GM18502 (cell line): Measurements from ENCODE around the gene RAPGEF5.

ENCODE experiments used
- ATAC-seq: cut with Tn5 transposase; IDR thresholded peaks from one replicate; pipeline ENCODE4 v1.9.1; 2021; ENCODE audit warnings: mild to moderate bottlenecking; ENCODE audit not compliant: unreplicated experiment, poor library complexity

Gene RAPGEF5

DNA sequence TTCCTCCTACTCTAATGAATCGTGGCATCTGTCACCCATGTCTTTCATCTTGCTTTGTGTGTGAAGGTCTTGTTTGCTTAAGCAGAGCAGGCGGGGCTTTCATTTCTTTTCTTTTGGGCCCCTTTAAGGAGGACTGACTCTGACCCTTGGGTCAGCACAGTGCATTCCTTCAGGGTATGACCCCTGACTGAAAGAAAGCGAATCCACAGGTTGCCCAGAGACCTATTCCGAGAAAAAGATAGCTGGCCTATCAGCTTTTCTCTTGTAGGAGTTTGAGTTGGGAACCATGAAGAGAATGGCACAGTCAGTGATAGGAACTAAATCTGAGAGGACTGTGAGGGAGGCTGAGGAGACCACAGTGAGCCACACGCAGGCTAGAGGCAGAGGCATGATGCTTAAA, 218.1 kb downstream of the RAPGEF5 start:
- no peak for ATAC-seq

- no peak for ATAC-seq
Observed at GRCh38 chr7:22138106-22138505, 218.8 kb downstream of the RAPGEF5 start.

DNA sequence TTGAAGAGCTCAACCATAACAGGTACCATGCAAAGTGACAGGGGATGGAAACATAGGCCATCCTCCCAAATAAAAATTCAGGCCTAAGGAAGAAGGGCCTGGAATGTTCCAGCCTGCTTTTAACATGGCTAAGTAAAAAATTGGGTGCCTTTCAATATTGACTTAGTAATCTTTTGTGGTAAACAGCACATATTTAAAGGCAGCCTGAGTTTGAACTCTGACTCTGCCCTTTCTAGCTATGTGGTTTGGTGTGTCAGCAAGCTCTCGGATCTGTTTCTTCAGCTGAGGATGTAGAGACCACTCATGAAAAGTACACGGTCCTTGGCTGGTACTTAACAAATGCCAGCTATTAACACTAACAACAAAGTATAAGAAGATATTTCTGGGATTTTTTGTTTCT, 219.5 kb downstream of the RAPGEF5 start:
- ATAC-seq, result no peak

DNA sequence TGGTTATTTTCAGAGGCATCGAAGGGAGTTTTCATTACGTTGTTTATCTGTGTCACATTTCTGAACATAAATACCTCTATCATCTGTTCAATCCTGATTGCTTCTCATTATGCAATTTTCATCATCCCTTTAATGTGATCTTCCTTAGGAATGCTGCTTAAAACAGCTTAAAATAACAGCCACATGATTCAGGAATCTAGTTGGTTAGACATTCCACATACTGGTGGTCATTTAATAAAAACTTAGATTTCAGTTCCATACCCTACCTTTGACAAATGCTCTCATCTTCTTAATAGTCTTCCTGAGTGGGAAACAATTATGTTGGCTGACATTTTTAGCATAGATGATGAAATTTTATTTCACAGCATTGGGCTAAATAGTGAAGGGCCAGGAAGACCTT, 219.9 kb downstream of the RAPGEF5 start:
- ATAC-seq, result no peak

GRCh38 chr7:22129819-22130580, 227.0 kb downstream of the RAPGEF5 start:
- no peak for ATAC-seq

DNA sequence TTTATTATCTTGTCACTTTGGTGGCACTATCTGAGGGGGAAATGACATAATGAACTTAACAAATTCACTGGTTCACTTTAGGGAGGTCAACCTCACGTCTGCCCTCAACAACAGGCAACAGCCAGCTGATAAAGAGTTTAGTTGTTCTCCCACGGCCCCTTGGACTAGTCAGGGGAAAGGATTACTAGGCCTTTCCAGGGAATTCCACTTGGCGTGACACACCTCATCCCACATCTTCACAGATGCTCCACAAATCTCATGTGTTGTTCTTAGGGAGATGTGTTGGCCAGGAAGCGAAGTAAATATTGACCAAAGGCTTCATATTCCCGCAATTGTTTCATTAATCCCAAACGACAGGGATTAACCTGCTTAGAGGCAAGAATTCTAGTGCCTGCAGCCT, 227.8 kb downstream of the RAPGEF5 start:
- no peak for ATAC-seq

DNA sequence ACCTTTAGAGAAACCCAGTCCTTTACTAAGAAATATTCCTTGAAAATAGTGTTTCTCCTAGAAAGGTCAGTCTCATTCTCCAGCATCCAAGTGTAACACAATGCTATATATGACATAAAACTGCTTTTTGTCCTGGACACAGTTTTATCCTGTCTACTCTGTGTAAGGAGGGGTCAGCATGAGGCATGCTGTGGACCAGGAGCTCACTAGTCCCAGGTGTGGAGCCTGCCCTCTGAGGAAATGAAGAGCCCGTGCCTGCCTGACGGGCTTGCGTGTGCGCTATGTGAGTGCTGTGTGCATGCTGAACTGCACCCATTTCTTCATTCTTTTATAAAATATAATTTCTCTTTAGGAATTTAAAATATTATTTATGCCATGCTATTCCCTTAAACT, 228.4 kb downstream of the RAPGEF5 start:
- ATAC-seq, result no peak

DNA sequence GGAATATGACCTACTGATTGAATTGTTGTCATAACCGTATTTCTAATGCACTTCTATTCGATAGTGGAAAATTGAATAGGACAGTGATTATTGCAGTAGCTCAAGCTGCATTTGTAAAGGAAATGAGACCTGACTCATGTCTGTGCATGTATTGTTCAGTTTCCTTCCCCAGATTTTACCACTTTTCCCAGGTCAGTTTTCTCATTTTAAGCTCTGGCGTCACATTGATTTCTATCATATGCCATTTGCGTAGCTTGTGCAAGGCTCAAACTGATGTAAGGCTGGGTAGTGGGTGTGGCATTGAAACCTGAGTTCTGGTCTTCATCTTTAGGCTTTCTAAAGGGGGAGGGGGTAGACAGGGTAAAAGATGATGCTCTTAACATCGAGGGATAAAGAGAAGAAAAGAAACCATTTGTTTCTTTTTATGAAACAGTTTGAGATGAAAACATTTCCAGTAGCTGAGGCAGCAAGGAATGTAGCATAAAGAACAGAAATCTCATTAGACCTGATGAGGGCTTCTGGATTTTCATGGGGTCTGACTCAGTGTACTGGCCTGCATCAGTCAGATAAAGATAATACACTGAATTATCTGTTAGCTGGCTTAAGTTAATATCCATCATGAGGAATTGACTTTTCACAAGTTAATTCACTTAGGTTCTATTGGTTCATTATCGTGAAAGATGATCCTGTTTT, 229.0 kb downstream of the RAPGEF5 start:
- ATAC-seq, result no peak

DNA sequence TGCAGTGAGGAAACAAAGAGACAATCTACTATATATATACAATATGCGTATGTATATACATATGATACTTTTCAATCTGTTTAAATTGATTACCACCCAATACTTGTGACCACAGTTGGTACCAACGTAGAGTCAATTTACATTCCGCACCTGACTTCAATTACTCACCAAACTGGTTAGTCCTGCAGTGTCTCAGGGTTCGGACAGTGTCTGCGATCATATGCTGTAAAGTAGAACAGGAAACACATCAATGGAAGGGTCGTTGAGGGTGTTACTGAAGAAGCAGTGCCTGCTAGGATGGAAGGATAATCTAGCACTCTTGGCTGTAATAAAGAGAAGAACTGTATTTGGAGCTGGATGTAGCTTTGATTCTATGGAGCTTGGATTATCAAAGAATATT, 231.5 kb downstream of the RAPGEF5 start:
- no peak for ATAC-seq

- ATAC-seq, result no peak
Observed at GRCh38 chr7:22124941-22125340, 232.0 kb downstream of the RAPGEF5 start.

DNA sequence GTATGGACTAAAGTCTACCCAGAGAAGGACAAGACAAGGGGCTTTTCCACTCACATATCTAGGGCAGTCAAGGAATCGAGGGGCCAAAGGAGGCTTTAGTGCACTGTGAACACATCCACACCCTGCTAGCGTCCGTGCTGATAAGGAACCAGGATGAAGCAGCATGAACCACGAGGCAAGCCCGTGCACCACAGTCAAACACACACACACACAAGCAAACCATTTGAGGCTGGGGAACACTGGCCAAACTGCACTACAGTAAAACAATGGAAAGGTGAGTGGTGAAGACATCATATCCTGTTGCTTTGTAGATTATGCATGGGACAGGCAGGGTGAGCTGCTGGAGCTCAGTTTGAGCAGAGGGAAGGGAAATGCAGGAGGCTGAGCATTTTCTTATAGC, 233.8 kb downstream of the RAPGEF5 start:
- no peak for ATAC-seq

DNA sequence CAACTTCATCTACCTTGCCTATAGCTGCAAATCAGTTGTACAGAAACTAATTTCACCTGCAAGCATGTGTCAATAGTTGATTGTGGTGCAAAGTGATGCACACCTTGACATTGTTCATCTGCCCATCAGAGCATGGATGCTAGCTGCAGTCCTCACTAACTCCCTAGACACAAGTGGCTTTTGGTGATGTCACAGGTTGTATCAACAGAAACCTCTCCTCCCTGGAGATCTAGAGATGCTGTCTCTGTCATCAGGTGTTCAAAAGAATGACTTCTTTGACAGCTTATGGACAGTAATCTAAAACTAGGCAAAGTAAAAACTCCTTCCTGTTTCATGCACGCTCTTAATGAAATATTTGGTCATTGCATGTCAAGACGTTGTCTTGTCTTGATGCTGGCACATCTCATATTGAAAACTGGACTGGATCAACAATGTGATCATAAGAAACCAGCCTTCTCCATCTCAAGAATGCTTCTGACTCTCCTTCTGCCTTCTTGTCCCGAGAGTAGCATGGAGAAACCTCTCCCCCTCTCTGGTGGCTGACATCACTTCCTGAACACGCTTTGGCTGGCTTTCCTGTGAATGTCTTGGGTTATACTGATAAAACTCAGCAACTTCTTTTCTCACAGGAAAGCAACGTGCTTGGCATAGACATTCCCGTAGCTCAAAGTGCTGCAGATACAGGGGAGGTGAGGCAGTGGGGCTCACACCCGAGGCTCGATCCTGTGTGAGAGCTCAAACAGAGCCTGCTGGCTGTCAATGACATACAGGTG, 235.1 kb downstream of the RAPGEF5 start:
- ATAC-seq, result no peak

GRCh38 chr7:22120391-22121053, 236.4 kb downstream of the RAPGEF5 start:
- no peak for ATAC-seq

DNA sequence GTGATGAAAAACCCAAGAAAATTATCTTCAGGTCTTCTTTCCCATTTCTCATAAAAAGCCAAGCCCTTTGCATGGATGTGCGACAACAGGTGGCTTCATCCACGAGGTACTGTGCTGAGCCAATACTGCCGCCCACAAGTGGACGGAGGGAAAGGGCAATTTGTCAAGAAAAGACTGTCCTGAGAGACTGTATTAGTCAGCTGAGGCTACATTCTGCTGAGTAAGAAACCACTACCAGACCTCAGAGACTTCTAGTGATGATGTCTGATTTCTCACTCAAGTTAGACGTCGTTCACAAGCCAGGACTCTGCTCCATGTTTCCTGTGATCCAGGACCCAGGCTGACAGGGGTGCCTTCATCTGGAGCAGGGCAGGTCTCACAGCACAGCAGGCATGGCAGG, 239.7 kb downstream of the RAPGEF5 start:
- no peak for ATAC-seq

DNA sequence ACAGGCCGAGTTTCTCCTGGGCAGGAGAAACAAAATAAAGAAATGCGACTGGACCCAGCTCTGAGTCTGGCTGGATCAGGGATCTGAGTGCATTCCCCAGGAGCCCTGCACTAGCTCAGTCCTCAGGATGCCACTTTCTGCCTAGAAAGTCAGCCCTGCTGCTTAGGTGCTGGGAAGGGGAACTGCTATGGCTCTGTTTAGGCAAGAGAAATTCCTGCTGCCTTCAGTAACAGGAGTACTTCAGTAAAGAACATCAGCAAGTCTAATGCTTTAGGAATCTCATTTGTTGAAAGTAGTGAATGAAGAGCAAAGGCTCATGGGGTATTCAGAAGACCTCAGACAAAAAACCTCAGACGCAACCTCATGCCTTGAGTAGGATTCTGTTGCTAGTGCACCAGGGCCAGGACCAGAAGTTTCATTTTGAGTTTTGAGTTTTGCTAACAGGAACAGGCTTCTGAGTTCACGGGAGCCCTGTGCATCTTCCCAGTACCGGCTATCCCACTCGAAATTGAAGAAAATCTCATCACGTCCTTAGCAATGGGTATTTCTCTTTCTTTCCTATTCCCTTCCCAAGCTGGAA, 240.4 kb downstream of the RAPGEF5 start:
- no peak for ATAC-seq

DNA sequence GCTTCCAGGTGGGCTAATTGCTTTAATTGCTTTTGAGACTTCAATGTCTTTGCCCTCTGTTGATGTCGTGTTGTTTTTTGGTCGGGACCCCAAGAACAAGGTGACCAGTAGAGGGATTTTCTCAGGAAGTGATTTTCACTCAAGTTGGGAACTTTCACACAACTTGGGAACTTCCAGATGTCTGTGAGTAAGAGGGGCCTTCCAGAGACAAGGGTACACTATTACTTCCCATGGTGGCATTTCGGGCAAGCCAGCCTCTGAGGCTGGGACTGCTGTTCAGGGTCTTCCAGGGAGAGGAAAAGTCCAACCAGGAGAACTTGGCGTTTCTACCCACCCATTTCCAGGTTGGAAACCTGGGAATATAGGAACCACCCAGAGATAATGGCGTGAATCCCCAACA, 241.3 kb downstream of the RAPGEF5 start:
- no peak for ATAC-seq

DNA sequence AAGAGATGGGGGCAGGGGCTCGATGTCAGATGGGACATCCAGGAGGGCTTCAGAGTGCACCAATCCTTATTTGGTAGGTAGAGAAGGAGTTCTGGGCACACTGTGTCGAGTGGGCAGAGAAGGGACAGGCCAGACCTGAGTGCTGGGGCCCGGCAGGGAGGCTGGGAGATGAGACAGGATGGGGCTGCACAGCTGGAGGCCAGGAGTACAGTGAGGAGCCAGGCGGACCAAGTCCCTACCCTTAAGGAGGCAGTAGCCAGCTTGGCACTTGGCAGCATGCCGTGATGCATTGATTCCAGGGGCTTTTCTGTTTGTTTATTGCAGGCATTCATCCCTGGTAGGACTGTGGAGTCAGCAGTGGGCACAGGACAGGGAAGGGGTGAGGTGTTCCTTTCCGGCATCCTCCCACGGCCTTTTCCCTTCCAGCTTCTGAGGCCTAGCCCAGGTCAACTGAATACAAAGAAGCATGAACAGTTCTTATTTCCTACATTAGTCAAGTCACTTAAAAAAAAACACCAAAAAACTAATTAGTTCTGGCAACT, 242.4 kb downstream of the RAPGEF5 start:
- no peak for ATAC-seq

- no peak for ATAC-seq
Observed at GRCh38 chr7:22113041-22113440, 243.9 kb downstream of the RAPGEF5 start.

DNA sequence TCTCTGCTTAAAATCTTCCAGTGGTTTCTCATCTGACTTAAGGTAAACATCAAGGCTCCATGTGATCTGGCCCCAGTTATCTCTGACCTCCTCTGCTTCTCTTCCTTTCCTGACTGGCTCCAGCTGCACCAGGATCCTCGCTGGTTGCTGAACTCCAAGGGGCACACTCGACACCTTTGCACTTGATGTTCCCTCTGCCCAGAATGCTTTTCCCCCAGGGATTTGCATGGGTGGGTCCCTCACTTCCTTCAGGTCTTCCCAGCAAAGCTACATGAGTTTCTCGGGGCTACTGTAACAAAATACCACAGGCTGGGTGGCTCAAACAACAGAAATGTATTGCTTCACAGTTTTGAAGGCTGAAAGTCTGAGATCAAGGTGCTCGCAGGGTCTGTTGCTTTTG, 245.3 kb downstream of the RAPGEF5 start:
- no peak for ATAC-seq

- ATAC-seq, result no peak
Observed at GRCh38 chr7:22110881-22111280, 246.1 kb downstream of the RAPGEF5 start.
